Neuronal stem cell (in vitro differentiated cells): ENCODE data around the gene NEURL1B.

Experiments used
- DNase-seq: peaks from one replicate; pipeline ENCODE4 v3.0.0-alpha.2; 2013; ENCODE audit warnings: low spot score
- H2AFZ ChIP-seq: one replicate; pipeline ENCODE4 v1.6.1; 2013; ENCODE audit warnings: mild to moderate bottlenecking, low read length, inconsistent platforms
- H2AK5ac ChIP-seq: 2 replicates; pipeline ENCODE4 v1.6.1; 2013; ENCODE audit warnings: low read depth, mild to moderate bottlenecking, inconsistent platforms, low read length, moderate library complexity, mixed read lengths
- H2BK120ac ChIP-seq: 2 replicates; pipeline ENCODE4 v1.6.1; 2013; ENCODE audit warnings: low read depth, mild to moderate bottlenecking, inconsistent platforms, low read length, moderate library complexity, mixed read lengths
- H2BK12ac ChIP-seq: one replicate; pipeline ENCODE4 v1.6.1; 2013; ENCODE audit warnings: low read length, inconsistent platforms
- H2BK15ac ChIP-seq: 2 replicates; pipeline ENCODE4 v1.6.1; 2013; ENCODE audit warnings: mild to moderate bottlenecking, low read length, inconsistent platforms, mixed read lengths
- H2BK5ac ChIP-seq: one replicate; pipeline ENCODE4 v1.6.1; 2013; ENCODE audit warnings: inconsistent platforms, mild to moderate bottlenecking, low read length, moderate library complexity
- H3K14ac ChIP-seq: one replicate; pipeline ENCODE4 v1.6.1; 2013; ENCODE audit warnings: low read length, inconsistent platforms
- H3K18ac ChIP-seq: 2 replicates; pipeline ENCODE4 v1.6.1; 2013; ENCODE audit warnings: low read length, inconsistent platforms
- H3K23ac ChIP-seq: 2 replicates; pipeline ENCODE4 v1.6.1; 2013; ENCODE audit warnings: low read depth, mild to moderate bottlenecking, mixed read lengths, low read length, inconsistent platforms; ENCODE audit not compliant: poor library complexity
- H3K27ac ChIP-seq: replicated peaks from 3 replicates; pipeline ENCODE4 v1.5.1; 2013; ENCODE audit warnings: low read length, inconsistent platforms
- H3K27me3 ChIP-seq, 3 experiments: 2 replicates each; pipeline ENCODE4 v1.6.1; 2013; ENCODE audit warnings: low read length in 3 of 3, mild to moderate bottlenecking in 2 of 3, inconsistent platforms in 1 of 3, low read depth in 1 of 3, mixed read lengths in 1 of 3, moderate library complexity in 1 of 3; ENCODE audit not compliant: control insufficient read depth in 3 of 3, insufficient read depth in 3 of 3
- H3K36me3 ChIP-seq, 2 donors: replicated peaks in 1 of 2; 2 replicates each; pipeline ENCODE4 v1.6.1; 2013; ENCODE audit warnings: low read length in 2 of 2; ENCODE audit not compliant: control insufficient read depth in 2 of 2, insufficient read depth in 2 of 2
- H3K4ac ChIP-seq: 2 replicates; pipeline ENCODE4 v1.6.1; 2013; ENCODE audit warnings: inconsistent platforms, mild to moderate bottlenecking, low read length, moderate library complexity
- H3K4me1 ChIP-seq, 2 donors: 1 replicate in 1 of 2; 2 replicates in 1 of 2; pipeline ENCODE4 v1.6.1; 2013; ENCODE audit warnings: low read length in 2 of 2, low read depth in 1 of 2; ENCODE audit not compliant: control insufficient read depth in 2 of 2, insufficient read depth in 1 of 2
- H3K4me2 ChIP-seq: one replicate; pipeline ENCODE4 v1.6.1; 2013; ENCODE audit warnings: mild to moderate bottlenecking, low read length, inconsistent platforms; ENCODE audit not compliant: insufficient read depth, poor library complexity, severe bottlenecking
- H3K4me3 ChIP-seq, 2 donors: 2 replicates each; pipeline ENCODE4 v1.5.1; 2013; ENCODE audit warnings: low read length in 2 of 2, mild to moderate bottlenecking in 2 of 2, inconsistent platforms in 1 of 2, moderate library complexity in 1 of 2
- H3K79me1 ChIP-seq: one replicate; pipeline ENCODE4 v1.6.1; 2013; ENCODE audit warnings: low read depth, mild to moderate bottlenecking, inconsistent platforms, low read length, moderate library complexity
- H3K9ac ChIP-seq: one replicate; pipeline ENCODE4 v1.6.1; 2013; ENCODE audit warnings: mild to moderate bottlenecking, low read depth, low read length, inconsistent platforms; ENCODE audit not compliant: poor library complexity
- H3K9me3 ChIP-seq, 2 donors: replicated peaks in 1 of 2; 2 replicates each; pipeline versions ENCODE3 to v1.6.1; 2013; ENCODE audit warnings: low read length in 2 of 2, mild to moderate bottlenecking in 2 of 2, inconsistent platforms in 1 of 2, low read depth in 1 of 2, mixed read lengths in 1 of 2, moderate library complexity in 1 of 2; ENCODE audit not compliant: control insufficient read depth in 2 of 2, insufficient read depth in 1 of 2
- H4K8ac ChIP-seq: one replicate; pipeline ENCODE4 v1.6.1; 2013; ENCODE audit warnings: low read depth, mild to moderate bottlenecking, inconsistent platforms, low read length, moderate library complexity
- H4K91ac ChIP-seq: one replicate; pipeline ENCODE4 v1.6.1; 2013; ENCODE audit warnings: low read length, low read depth, mild to moderate bottlenecking, inconsistent platforms; ENCODE audit not compliant: poor library complexity
- WGBS, 2 donors: extraction: QIAGEN DNeasy Blood & Tissue Kit; methylation state at CpG; one replicate each; pipeline ENCODE4 v1.1.7; 2013; ENCODE audit warnings: missing lambda C conversion rate in 2 of 2, mixed read lengths in 1 of 2; ENCODE audit not compliant: insufficient read length in 2 of 2, insufficient replicate concordance in 1 of 2; ENCODE audit errors: extremely low coverage in 2 of 2; 5-methylcytosine and 5-hydroxymethylcytosine counted together

Gene NEURL1B

GRCh38 chr5:172716796-172717313 lies 75.8 kb downstream of the NEURL1B start:
- WGBS, 2 donors: no CpG with 5 or more reads among the region's 20 CpGs
- Histone ChIP-seq H3K23ac (no peak overlapping the region), H3K4ac (no peak overlapping the region), H3K14ac (no peak overlapping the region), H4K8ac (no peak overlapping the region), H3K79me1 (no peaks in the 10 kb centered on the region), H3K4me2 (no peak overlapping the region), H4K91ac (no peak overlapping the region), H2BK15ac (peak overlapping the region; percentile 68), H2AK5ac (no peak overlapping the region), H3K4me1 (peaks cover 2% of the 10 kb centered on the region in 2 donors), H2BK120ac (peak overlapping the region; percentile 32), H3K4me3 (no peak overlapping the region), H3K18ac (no peak overlapping the region), H3K9ac (no peak overlapping the region), H3K27ac (no peak overlapping the region), H3K27me3 (peaks cover 0 to 10% (median 6%) of the 10 kb centered on the region in 3 experiments), H3K36me3 (no peaks in the 10 kb centered on the region), H3K9me3 (peaks cover 0 to 2% of the 10 kb centered on the region in 2 donors), H2AFZ (peak overlapping the region; percentile 84), H2BK5ac (no peak overlapping the region), H2BK12ac (no peak overlapping the region)
- DNase-seq: peak; percentile 79

GRCh38 chr5:172717481-172718195 lies 76.6 kb downstream of the NEURL1B start:
- Histone ChIP-seq H3K9ac (peak overlapping the region; percentile 18), H3K14ac (peak overlapping the region; percentile 49), H3K36me3 (no peaks in the 10 kb centered on the region), H3K18ac (peak overlapping the region; percentile 89), H2BK15ac (peak overlapping the region; percentile 68), H2BK12ac (no peak overlapping the region), H3K4me3 (no peak overlapping the region), H2AFZ (peak overlapping the region; percentile 84), H4K8ac (no peak overlapping the region), H3K4me1 (peaks cover 2% of the 10 kb centered on the region in 2 donors), H2BK5ac (no peak overlapping the region), H4K91ac (no peak overlapping the region), H2AK5ac (peak overlapping the region; percentile 35), H2BK120ac (peak overlapping the region; percentile 32), H3K4ac (no peak overlapping the region), H3K4me2 (no peak overlapping the region), H3K27ac (no peak overlapping the region), H3K79me1 (no peaks in the 10 kb centered on the region), H3K9me3 (peaks cover 0 to 2% of the 10 kb centered on the region in 2 donors), H3K23ac (no peak overlapping the region), H3K27me3 (peaks cover 0 to 16% (median 6%) of the 10 kb centered on the region in 3 experiments)
- no peak for DNase-seq
- WGBS, 2 donors: no CpG with 5 or more reads among the region's 16 CpGs

GRCh38 chr5:172718527-172719114 lies 77.6 kb downstream of the NEURL1B start:
- H2BK12ac ChIP-seq: no peak overlapping the region
- no peak overlapping the region for H3K4me3 ChIP-seq
- H3K23ac ChIP-seq: peak overlapping the region; percentile 45
- no peak overlapping the region for H3K18ac ChIP-seq
- no peak for DNase-seq
- no peak overlapping the region for H3K4me2 ChIP-seq
- H4K91ac ChIP-seq: peak overlapping the region; percentile 68
- no peak overlapping the region for H2BK5ac ChIP-seq
- H3K79me1 ChIP-seq: no peaks in the 10 kb centered on the region
- H3K14ac ChIP-seq: no peak overlapping the region
- no peak overlapping the region for H2BK15ac ChIP-seq
- no peak overlapping the region for H2AFZ ChIP-seq
- no peaks in the 10 kb centered on the region for H3K36me3 ChIP-seq
- H3K4me1 ChIP-seq: peaks cover 2% of the 10 kb centered on the region in 2 donors
- peak overlapping the region; percentile 74 for H4K8ac ChIP-seq
- no peak overlapping the region for H2BK120ac ChIP-seq
- no peak overlapping the region for H3K27ac ChIP-seq
- H3K4ac ChIP-seq: no peak overlapping the region
- peaks cover 0 to 17% (median 6%) of the 10 kb centered on the region in 3 experiments for H3K27me3 ChIP-seq
- H3K9ac ChIP-seq: peak overlapping the region; percentile 67
- peaks cover 0 to 2% of the 10 kb centered on the region in 2 donors for H3K9me3 ChIP-seq
- H2AK5ac ChIP-seq: no peak overlapping the region
- WGBS, 2 donors: 100% methylated on average over 1 to 3 of the region's 3 CpGs

GRCh38 chr5:172719211-172719610 lies 78.1 kb downstream of the NEURL1B start:
- Histone ChIP-seq H2BK15ac (no peak overlapping the region), H3K4me2 (no peak overlapping the region), H2BK12ac (no peak overlapping the region), H3K9ac (no peak overlapping the region), H2BK5ac (no peak overlapping the region), H3K4me1 (peaks cover 2% of the 10 kb centered on the region in 2 donors), H2AK5ac (no peak overlapping the region), H3K23ac (no peak overlapping the region), H3K27ac (no peak overlapping the region), H3K4ac (no peak overlapping the region), H3K79me1 (no peaks in the 10 kb centered on the region), H3K14ac (no peak overlapping the region), H3K36me3 (no peaks in the 10 kb centered on the region), H3K18ac (no peak overlapping the region), H3K27me3 (peaks cover 0 to 22% (median 6%) of the 10 kb centered on the region in 3 experiments), H4K91ac (no peak overlapping the region), H3K9me3 (peaks cover 0 to 2% of the 10 kb centered on the region in 2 donors), H2BK120ac (no peak overlapping the region), H2AFZ (no peak overlapping the region), H3K4me3 (no peak overlapping the region), H4K8ac (no peak overlapping the region)
- DNase-seq: no peak
- WGBS, 2 donors: no CpG with 5 or more reads among the region's 4 CpGs
